Activated CD4-positive, alpha-beta T cell treated with anti-CD3 and anti-CD28 coated beads for 4 hours (primary cell): ENCODE results near the gene COL28A1.

Experiments
- DNase-seq, 2 donors: peaks; one replicate each; pipeline ENCODE4 v3.0.0-alpha.2; 2020

COL28A1 gene

DNA sequence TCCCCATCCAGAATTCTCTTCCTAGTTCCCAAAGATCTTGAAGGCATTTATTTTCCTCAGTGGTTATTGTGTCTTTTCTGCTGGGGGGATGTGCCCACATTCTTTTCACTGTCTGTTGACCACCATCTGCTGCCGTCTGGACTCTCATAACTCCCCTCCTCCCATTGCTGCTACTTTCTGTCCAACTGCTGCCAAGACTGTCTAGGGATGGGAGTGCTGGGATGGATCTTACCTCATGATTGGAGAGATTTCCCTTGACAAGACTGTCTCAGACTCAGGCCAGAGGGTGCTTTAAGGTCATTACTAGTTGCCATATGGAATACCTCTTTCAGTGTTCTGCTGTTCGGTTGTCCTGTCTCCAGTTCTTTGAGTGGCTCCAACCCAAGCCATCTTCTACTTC is 211.8 kb downstream of the COL28A1 start:
- DNase-seq = no peak

- no peak for DNase-seq
These were observed 212.3 kb downstream of the COL28A1 start for GRCh38 chr7:7323352-7323751.

- no peak for DNase-seq
These were observed 214.0 kb downstream of the COL28A1 start for GRCh38 chr7:7321681-7322080.

- no peak for DNase-seq
These were observed 217.1 kb downstream of the COL28A1 start for GRCh38 chr7:7318601-7319000.

DNA sequence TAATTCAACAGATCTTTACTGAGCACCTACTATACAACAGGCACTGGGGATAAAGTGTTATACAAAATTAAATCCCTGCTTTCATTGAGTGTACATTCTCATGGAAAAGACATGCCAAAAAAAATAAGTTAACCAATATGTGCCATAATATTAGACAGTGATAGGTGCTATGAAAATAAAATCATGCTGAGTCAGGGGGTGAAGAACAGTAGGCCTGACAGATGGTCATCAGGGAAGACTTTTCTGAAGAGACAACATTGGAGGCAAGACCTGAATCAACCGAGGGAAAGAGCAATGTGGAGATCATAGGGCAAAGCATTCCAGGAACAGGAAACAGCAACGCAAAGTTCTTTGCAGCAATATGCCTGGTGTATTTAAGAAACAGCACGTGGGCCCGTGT is 217.8 kb downstream of the COL28A1 start:
- DNase-seq = no peak

DNA sequence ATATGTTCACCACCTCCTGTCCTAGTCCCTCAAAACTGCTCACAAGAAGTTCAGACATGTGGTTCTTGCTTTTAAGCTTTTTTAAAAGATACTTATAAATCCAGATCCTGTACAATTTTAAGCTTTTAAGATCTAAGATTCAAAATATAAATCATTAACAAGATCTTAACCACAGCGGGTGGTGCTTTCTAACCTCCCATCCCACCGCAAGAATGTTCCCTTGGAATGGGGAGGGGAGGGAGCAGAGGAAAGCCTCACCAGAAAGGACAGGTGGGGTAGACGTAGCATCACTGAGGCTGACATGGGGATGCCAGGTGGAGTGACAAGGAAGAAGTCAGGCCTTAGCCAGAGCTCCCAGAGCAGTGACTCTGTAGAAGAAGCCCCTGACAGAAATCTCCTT is 219.8 kb downstream of the COL28A1 start:
- no peak for DNase-seq

GRCh38 chr7:7312323-7312722 is 223.3 kb downstream of the COL28A1 start:
- no peak for DNase-seq

DNA sequence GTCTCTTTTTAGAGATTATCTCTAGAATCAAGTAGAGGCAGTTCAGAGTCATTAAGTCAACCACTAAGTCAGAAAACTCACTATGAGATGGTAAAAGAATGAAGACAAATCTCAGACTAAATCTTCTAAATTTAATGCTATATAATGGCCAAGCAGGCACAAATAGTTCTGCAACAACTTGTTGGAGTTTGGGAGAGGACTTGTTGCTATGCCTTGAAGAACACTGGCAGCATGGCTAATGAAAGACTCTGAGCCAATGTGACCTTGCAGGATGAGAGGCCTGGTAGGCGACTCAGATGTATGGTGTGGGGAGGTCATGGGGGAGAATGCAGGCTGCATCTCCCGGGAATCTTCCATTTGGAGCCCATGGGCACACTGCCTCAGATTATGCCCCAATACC is 224.7 kb downstream of the COL28A1 start:
- no peak for DNase-seq

GRCh38 chr7:7309203-7309602 is 226.5 kb downstream of the COL28A1 start:
- no peak for DNase-seq
